Activated CD4-positive, alpha-beta T cell treated with anti-CD3 and anti-CD28 coated beads, Interleukin-2, amount 50 U/mL, for 1 hour (primary cell): ENCODE results near the gene ARID5A.

Experiments
- DNase-seq: peaks from one replicate; pipeline ENCODE4 v3.0.0-alpha.2; 2020

The ARID5A gene

GRCh38 chr2:96528006-96528699, 8.4 kb upstream of the ARID5A start:
- peak; percentile 44 for DNase-seq

- no peak for DNase-seq
These were observed 7.7 kb upstream of the ARID5A start for GRCh38 chr2:96528700-96529375.

- DNase-seq, result no peak
These were observed 7.0 kb upstream of the ARID5A start for GRCh38 chr2:96529376-96530143.

- no peak for DNase-seq
These were observed 6.5 kb upstream of the ARID5A start for GRCh38 chr2:96530144-96530430.

GRCh38 chr2:96530474-96531357, 5.8 kb upstream of the ARID5A start:
- DNase-seq, result no peak

- DNase-seq, result no peak
These were observed 5.2 kb upstream of the ARID5A start for GRCh38 chr2:96531366-96531765.

GRCh38 chr2:96531872-96532505, 4.6 kb upstream of the ARID5A start:
- peak; percentile 87 for DNase-seq

GRCh38 chr2:96532641-96533291, 3.8 kb upstream of the ARID5A start:
- DNase-seq, result no peak

GRCh38 chr2:96533292-96534073, 3.1 kb upstream of the ARID5A start:
- no peak for DNase-seq

- DNase-seq, result no peak
These were observed 2.4 kb upstream of the ARID5A start for GRCh38 chr2:96534141-96534540.

GRCh38 chr2:96534701-96535181, 1.8 kb upstream of the ARID5A start:
- DNase-seq, result no peak

- no peak for DNase-seq
These were observed 1.2 kb upstream of the ARID5A start for GRCh38 chr2:96535331-96535730.

GRCh38 chr2:96537066-96537733, 648 bp downstream of the ARID5A start:
- peak; percentile 83 for DNase-seq

GRCh38 chr2:96537734-96538486, 1.4 kb downstream of the ARID5A start:
- peak; percentile 70 for DNase-seq

- peak; percentile 96 for DNase-seq
These were observed 2.1 kb downstream of the ARID5A start for GRCh38 chr2:96538487-96539214.

GRCh38 chr2:96539215-96539920, 2.8 kb downstream of the ARID5A start:
- no peak for DNase-seq

- no peak for DNase-seq
These were observed 3.6 kb downstream of the ARID5A start for GRCh38 chr2:96540136-96540535.
